Measurements from ENCODE around the gene PKD2L1.

The PKD2L1 gene

GRCh38 chr10:100333106-100333505 lies 3.1 kb upstream of the PKD2L1 start:
- Histone ChIP-seq H3K27me3 (replicated peaks) (peaks cover 17% of the 10 kb centered on the region), H3K27ac (no peak overlapping the region), H3K4me3 (ENCODE audit: low read depth, low read length) (no peak overlapping the region), H3K36me3 (replicated peaks) (no peaks in the 10 kb centered on the region)
- in situ Hi-C loops (cut with HindIII; ENCODE audit: low pct_ligation_motif_present, low sequenced_read_pairs): loop anchor here (25.0 kb wide), 2 partner anchors 104 to 179 kb away; partner anchors contain the start of gene SEC31B
- TF ChIP-seq, protein P1, sequence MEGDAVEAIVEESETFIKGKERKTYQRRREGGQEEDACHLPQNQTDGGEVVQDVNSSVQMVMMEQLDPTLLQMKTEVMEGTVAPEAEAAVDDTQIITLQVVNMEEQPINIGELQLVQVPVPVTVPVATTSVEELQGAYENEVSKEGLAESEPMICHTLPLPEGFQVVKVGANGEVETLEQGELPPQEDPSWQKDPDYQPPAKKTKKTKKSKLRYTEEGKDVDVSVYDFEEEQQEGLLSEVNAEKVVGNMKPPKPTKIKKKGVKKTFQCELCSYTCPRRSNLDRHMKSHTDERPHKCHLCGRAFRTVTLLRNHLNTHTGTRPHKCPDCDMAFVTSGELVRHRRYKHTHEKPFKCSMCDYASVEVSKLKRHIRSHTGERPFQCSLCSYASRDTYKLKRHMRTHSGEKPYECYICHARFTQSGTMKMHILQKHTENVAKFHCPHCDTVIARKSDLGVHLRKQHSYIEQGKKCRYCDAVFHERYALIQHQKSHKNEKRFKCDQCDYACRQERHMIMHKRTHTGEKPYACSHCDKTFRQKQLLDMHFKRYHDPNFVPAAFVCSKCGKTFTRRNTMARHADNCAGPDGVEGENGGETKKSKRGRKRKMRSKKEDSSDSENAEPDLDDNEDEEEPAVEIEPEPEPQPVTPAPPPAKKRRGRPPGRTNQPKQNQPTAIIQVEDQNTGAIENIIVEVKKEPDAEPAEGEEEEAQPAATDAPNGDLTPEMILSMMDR (IDR thresholded peaks at IDR 0.05; ENCODE audit: low read depth, low read length, missing control alignments): no peak
- no peak for DNase-seq

GRCh38 chr10:100328198-100328597 lies 1.8 kb downstream of the PKD2L1 start:
- Histone ChIP-seq H3K27me3 (replicated peaks) (peaks cover 17% of the 10 kb centered on the region), H3K4me3 (ENCODE audit: low read depth, low read length) (no peak overlapping the region), H3K27ac (no peak overlapping the region), H3K36me3 (replicated peaks) (no peaks in the 10 kb centered on the region)
- TF ChIP-seq, protein P1 (IDR thresholded peaks at IDR 0.05; ENCODE audit: low read depth, low read length, missing control alignments): no peak
- no peak for DNase-seq
- in situ Hi-C loops (cut with HindIII; ENCODE audit: low pct_ligation_motif_present, low sequenced_read_pairs): loop anchor here (25.0 kb wide), 2 partner anchors 109 to 184 kb away; partner anchors contain the start of gene SEC31B

- H3K36me3 ChIP-seq (replicated peaks): no peaks in the 10 kb centered on the region
- peaks cover 17% of the 10 kb centered on the region for H3K27me3 ChIP-seq (replicated peaks)
- in situ Hi-C loops (cut with HindIII; ENCODE audit: low pct_ligation_motif_present, low sequenced_read_pairs): loop anchor here (25.0 kb wide), 2 partner anchors 110 to 185 kb away; partner anchors contain the start of gene SEC31B
- no peak overlapping the region for H3K4me3 ChIP-seq (ENCODE audit: low read depth, low read length)
- no peak for DNase-seq
- no peak overlapping the region for H3K27ac ChIP-seq
- TF ChIP-seq, protein P1 (IDR thresholded peaks at IDR 0.05; ENCODE audit: low read depth, low read length, missing control alignments): no peak
These were observed 2.4 kb downstream of the PKD2L1 start for GRCh38 chr10:100327718-100328009.

GRCh38 chr10:100327007-100327717 lies 2.9 kb downstream of the PKD2L1 start:
- Histone ChIP-seq H3K27me3 (replicated peaks) (peaks cover 17% of the 10 kb centered on the region), H3K4me3 (ENCODE audit: low read depth, low read length) (no peak overlapping the region), H3K27ac (no peak overlapping the region), H3K36me3 (replicated peaks) (no peaks in the 10 kb centered on the region)
- TF ChIP-seq, protein P1 (IDR thresholded peaks at IDR 0.05; ENCODE audit: low read depth, low read length, missing control alignments): no peak
- in situ Hi-C loops (cut with HindIII; ENCODE audit: low pct_ligation_motif_present, low sequenced_read_pairs): loop anchor here (25.0 kb wide), 2 partner anchors 110 to 185 kb away; partner anchors contain the start of gene SEC31B
- DNase-seq: no peak

DNA sequence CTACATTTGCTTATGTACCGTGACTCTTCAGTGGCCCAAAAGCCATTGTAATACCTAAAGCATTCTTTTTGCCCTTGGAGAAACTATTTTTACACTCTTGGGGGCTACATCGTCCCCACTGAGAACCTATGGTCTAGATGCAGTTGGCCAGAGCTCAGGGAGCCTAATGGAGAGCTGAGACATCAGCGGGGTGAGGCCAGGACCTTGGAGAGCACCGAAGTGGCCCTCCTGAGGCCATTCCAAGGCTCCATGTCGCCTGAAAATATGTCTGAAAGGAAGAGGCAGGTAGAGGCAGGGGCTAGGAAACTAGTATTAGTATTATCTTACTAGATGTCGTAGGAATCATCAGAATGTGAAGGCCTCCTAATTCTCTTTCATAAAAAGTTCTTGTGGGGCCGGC lies 4.9 kb downstream of the PKD2L1 start:
- TF ChIP-seq, protein P1 (IDR thresholded peaks at IDR 0.05; ENCODE audit: low read depth, low read length, missing control alignments): no peak
- Histone ChIP-seq H3K4me3 (ENCODE audit: low read depth, low read length) (no peak overlapping the region), H3K27ac (no peak overlapping the region), H3K36me3 (replicated peaks) (no peaks in the 10 kb centered on the region), H3K27me3 (replicated peaks) (peaks cover 5% of the 10 kb centered on the region)
- no peak for DNase-seq
- in situ Hi-C loops (cut with HindIII; ENCODE audit: low pct_ligation_motif_present, low sequenced_read_pairs): loop anchor here (25.0 kb wide), 2 partner anchors 112 to 187 kb away; partner anchors contain the start of gene SEC31B

Data from brain microvascular endothelial cell (primary cell).